HG03442 (cell line): Measurements from ENCODE around the gene WARS2.

Experiments
- ATAC-seq: cut with Tn5 transposase; IDR thresholded peaks from one replicate; pipeline ENCODE4 v1.9.1; 2021; ENCODE audit warnings: mild to moderate bottlenecking, moderate library complexity; ENCODE audit not compliant: unreplicated experiment

WARS2 gene

GRCh38 chr1:119001181-119002027, 139.0 kb downstream of the WARS2 start:
- ATAC-seq, result no peak

GRCh38 chr1:119000371-119001180, 139.9 kb downstream of the WARS2 start:
- ATAC-seq, result no peak

GRCh38 chr1:118999348-119000071, 140.9 kb downstream of the WARS2 start:
- ATAC-seq, result no peak

GRCh38 chr1:118998171-118998570, 142.3 kb downstream of the WARS2 start:
- ATAC-seq, result no peak

- no peak for ATAC-seq
Observed at GRCh38 chr1:118997225-118997624, 143.2 kb downstream of the WARS2 start.

GRCh38 chr1:118995312-118996016, 145.0 kb downstream of the WARS2 start:
- no peak for ATAC-seq

GRCh38 chr1:118993700-118994026, 146.8 kb downstream of the WARS2 start:
- no peak for ATAC-seq

GRCh38 chr1:118992868-118993699, 147.4 kb downstream of the WARS2 start:
- ATAC-seq, result no peak

- no peak for ATAC-seq
Observed at GRCh38 chr1:118992237-118992825, 148.1 kb downstream of the WARS2 start.

GRCh38 chr1:118991448-118991847, 149.0 kb downstream of the WARS2 start:
- ATAC-seq, result no peak

- no peak for ATAC-seq
Observed at GRCh38 chr1:118990513-118991152, 149.8 kb downstream of the WARS2 start.

- ATAC-seq, result no peak
Observed at GRCh38 chr1:118989878-118990378, 150.5 kb downstream of the WARS2 start.

GRCh38 chr1:118989006-118989815, 151.2 kb downstream of the WARS2 start:
- no peak for ATAC-seq

GRCh38 chr1:118988186-118989005, 152.1 kb downstream of the WARS2 start, which contains the start of gene TBX15:
Gene TBX15 (minus strand): TSS chr1:118988343. CDS start chr1:118987795, 548 bp downstream.
- ATAC-seq, result no peak

GRCh38 chr1:118987468-118988185, 152.8 kb downstream of the WARS2 start:
- ATAC-seq, result no peak
